ENCODE results near the gene SEMA3A. TPM values are rescaled to one million over a fixed set of nuclear protein-coding genes. Genes with fewer than 3 reads are reported as not detected.

The SEMA3A gene
- total RNA-seq, 1 experiment from 2014 or later: 32.2 TPM

GRCh38 chr7:84039432-84039831 lies 155.2 kb downstream of the SEMA3A start (continued):
- no peak for TF ChIP-seq PRDM15 (CRISPR knock-in tag; IDR thresholded peaks at IDR 0.05)
- no peak for TF ChIP-seq CREB1 (CRISPR knock-in tag; IDR thresholded peaks at IDR 0.05)
- TF ChIP-seq ZBTB43 (CRISPR knock-in tag; IDR thresholded peaks at IDR 0.05): no peak
- TF ChIP-seq IRF1 (CRISPR knock-in tag; IDR thresholded peaks at IDR 0.05): no peak
- TF ChIP-seq TEAD1 (CRISPR knock-in tag; IDR thresholded peaks at IDR 0.05): no peak
- TF ChIP-seq, protein P1, sequence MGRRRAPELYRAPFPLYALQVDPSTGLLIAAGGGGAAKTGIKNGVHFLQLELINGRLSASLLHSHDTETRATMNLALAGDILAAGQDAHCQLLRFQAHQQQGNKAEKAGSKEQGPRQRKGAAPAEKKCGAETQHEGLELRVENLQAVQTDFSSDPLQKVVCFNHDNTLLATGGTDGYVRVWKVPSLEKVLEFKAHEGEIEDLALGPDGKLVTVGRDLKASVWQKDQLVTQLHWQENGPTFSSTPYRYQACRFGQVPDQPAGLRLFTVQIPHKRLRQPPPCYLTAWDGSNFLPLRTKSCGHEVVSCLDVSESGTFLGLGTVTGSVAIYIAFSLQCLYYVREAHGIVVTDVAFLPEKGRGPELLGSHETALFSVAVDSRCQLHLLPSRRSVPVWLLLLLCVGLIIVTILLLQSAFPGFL (CRISPR knock-in tag; IDR thresholded peaks at IDR 0.05; ENCODE audit: borderline replicate concordance): no peak
- TF ChIP-seq SP1 (CRISPR knock-in tag; conservative IDR thresholded peaks at IDR 0.05): no peak
- no peak for TF ChIP-seq NFYB (CRISPR knock-in tag; conservative IDR thresholded peaks at IDR 0.05; ENCODE audit: low read depth)
- TF ChIP-seq ATF6 (CRISPR knock-in tag; IDR thresholded peaks at IDR 0.05): no peak
- no peak for TF ChIP-seq ZNF121 (CRISPR knock-in tag; IDR thresholded peaks at IDR 0.05)
- no peak for TF ChIP-seq MXD4 (CRISPR knock-in tag; IDR thresholded peaks at IDR 0.05; ENCODE audit: borderline replicate concordance)
- TF ChIP-seq, protein P2, sequence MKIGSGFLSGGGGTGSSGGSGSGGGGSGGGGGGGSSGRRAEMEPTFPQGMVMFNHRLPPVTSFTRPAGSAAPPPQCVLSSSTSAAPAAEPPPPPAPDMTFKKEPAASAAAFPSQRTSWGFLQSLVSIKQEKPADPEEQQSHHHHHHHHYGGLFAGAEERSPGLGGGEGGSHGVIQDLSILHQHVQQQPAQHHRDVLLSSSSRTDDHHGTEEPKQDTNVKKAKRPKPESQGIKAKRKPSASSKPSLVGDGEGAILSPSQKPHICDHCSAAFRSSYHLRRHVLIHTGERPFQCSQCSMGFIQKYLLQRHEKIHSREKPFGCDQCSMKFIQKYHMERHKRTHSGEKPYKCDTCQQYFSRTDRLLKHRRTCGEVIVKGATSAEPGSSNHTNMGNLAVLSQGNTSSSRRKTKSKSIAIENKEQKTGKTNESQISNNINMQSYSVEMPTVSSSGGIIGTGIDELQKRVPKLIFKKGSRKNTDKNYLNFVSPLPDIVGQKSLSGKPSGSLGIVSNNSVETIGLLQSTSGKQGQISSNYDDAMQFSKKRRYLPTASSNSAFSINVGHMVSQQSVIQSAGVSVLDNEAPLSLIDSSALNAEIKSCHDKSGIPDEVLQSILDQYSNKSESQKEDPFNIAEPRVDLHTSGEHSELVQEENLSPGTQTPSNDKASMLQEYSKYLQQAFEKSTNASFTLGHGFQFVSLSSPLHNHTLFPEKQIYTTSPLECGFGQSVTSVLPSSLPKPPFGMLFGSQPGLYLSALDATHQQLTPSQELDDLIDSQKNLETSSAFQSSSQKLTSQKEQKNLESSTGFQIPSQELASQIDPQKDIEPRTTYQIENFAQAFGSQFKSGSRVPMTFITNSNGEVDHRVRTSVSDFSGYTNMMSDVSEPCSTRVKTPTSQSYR (CRISPR knock-in tag; IDR thresholded peaks at IDR 0.05): no peak
- no peak for TF ChIP-seq FOXP1 (CRISPR knock-in tag; IDR thresholded peaks at IDR 0.05; ENCODE audit: borderline replicate concordance)

- CTCF ChIA-PET: no interaction called here
- Mint-ChIP-seq H3K36me3 (peaks cover 7% of the 10 kb centered on the region), H3K27me3 (ENCODE audit: low read depth) (no peaks in the 10 kb centered on the region), H3K27ac (peak overlapping the region; percentile 30; the same call in 1 of the 2 replicates), H3K4me1 (peaks cover 10% of the 10 kb centered on the region), H3K9me3 (no peaks in the 10 kb centered on the region), H3K4me3 (no peak overlapping the region)
- TF ChIP-seq, protein P3, sequence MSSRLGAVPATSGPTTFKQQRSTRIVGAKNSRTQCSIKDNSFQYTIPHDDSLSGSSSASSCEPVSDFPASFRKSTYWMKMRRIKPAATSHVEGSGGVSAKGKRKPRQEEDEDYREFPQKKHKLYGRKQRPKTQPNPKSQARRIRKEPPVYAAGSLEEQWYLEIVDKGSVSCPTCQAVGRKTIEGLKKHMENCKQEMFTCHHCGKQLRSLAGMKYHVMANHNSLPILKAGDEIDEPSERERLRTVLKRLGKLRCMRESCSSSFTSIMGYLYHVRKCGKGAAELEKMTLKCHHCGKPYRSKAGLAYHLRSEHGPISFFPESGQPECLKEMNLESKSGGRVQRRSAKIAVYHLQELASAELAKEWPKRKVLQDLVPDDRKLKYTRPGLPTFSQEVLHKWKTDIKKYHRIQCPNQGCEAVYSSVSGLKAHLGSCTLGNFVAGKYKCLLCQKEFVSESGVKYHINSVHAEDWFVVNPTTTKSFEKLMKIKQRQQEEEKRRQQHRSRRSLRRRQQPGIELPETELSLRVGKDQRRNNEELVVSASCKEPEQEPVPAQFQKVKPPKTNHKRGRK (CRISPR knock-in tag; IDR thresholded peaks at IDR 0.05; ENCODE audit: borderline replicate concordance): no peak
- TF ChIP-seq ZBTB21 (CRISPR knock-in tag; IDR thresholded peaks at IDR 0.05; ENCODE audit: borderline replicate concordance): no peak
- TF ChIP-seq, protein P4, sequence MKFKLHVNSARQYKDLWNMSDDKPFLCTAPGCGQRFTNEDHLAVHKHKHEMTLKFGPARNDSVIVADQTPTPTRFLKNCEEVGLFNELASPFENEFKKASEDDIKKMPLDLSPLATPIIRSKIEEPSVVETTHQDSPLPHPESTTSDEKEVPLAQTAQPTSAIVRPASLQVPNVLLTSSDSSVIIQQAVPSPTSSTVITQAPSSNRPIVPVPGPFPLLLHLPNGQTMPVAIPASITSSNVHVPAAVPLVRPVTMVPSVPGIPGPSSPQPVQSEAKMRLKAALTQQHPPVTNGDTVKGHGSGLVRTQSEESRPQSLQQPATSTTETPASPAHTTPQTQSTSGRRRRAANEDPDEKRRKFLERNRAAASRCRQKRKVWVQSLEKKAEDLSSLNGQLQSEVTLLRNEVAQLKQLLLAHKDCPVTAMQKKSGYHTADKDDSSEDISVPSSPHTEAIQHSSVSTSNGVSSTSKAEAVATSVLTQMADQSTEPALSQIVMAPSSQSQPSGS (CRISPR knock-in tag; IDR thresholded peaks at IDR 0.05; ENCODE audit: borderline replicate concordance, low read depth): no peak
- TF ChIP-seq HMGA2 (CRISPR knock-in tag; IDR thresholded peaks at IDR 0.05): no peak
- TF ChIP-seq ZSCAN18 (CRISPR knock-in tag; IDR thresholded peaks at IDR 0.05): no peak
- no peak for TF ChIP-seq ZNF138 (CRISPR knock-in tag; conservative IDR thresholded peaks at IDR 0.05)
- DNase-seq (ENCODE audit: low spot score): no peak
- POLR2A ChIA-PET: no interaction called here
- ATAC-seq: no peak
These were observed 166.9 kb downstream of the SEMA3A start for GRCh38 chr7:84027678-84028077.
